Sigmoid colon (tissue), 4 donors: ENCODE measurements around the gene BRD3.

Experiments used
- CTCF ChIP-seq, 4 experiments: fragments of 450-650 bp in 3 of 4; fragments of 200-600 bp in 1 of 4; IDR thresholded peaks; one replicate each; pipeline ENCODE4 v1.5.1; 2016 to 2019; ENCODE audit warnings: antibody characterized with exemption in 4 of 4, mild to moderate bottlenecking in 3 of 4, moderate library complexity in 2 of 4
- EP300 ChIP-seq, 4 donors: sonication (generic); formaldehyde crosslinking; IDR thresholded peaks; one replicate each; pipeline ENCODE4 v1.6.1; 2017; ENCODE audit warnings: antibody characterized with exemption in 4 of 4

- no peak for TF ChIP-seq CTCF (IDR thresholded peaks at IDR 0.05)
- no peak for TF ChIP-seq EP300 (IDR thresholded peaks at IDR 0.05)
These were observed 68.0 kb downstream of the BRD3 start for GRCh38 chr9:133999851-134000265.
